ENCODE results near the gene GFPT2.

GFPT2 gene

DNA sequence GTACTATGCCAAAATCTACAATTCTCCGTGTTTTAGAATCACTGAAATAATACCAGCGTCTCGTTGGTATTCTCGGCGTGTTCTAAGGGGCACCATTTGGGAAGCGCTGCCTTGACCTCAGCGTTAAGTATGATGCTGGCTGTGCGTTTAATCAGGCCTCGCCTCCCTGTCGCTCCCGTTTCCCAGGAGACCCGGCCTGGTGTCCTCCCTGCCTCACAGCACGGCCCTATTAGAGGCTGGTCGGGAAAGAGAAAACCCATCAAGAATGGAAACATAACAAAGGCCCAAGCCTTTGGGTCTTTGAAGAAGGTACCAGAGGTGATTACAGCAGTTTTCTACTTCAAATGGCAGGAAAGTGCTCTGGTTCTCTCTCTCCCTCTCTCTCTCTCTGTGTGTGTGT is 30.0 kb downstream of the GFPT2 start:
- no peak for DNase-seq (ENCODE audit: low spot score)
- ChIA-PET CTCF (interaction anchor here (0.6 kb wide), 1 partner anchor 30 kb away, joined by 3 read pairs; no protein-coding TSS in a partner anchor), POLR2A (ENCODE audit: low non-redundant PET) (no interaction called here)
- TF ChIP-seq, protein P1, sequence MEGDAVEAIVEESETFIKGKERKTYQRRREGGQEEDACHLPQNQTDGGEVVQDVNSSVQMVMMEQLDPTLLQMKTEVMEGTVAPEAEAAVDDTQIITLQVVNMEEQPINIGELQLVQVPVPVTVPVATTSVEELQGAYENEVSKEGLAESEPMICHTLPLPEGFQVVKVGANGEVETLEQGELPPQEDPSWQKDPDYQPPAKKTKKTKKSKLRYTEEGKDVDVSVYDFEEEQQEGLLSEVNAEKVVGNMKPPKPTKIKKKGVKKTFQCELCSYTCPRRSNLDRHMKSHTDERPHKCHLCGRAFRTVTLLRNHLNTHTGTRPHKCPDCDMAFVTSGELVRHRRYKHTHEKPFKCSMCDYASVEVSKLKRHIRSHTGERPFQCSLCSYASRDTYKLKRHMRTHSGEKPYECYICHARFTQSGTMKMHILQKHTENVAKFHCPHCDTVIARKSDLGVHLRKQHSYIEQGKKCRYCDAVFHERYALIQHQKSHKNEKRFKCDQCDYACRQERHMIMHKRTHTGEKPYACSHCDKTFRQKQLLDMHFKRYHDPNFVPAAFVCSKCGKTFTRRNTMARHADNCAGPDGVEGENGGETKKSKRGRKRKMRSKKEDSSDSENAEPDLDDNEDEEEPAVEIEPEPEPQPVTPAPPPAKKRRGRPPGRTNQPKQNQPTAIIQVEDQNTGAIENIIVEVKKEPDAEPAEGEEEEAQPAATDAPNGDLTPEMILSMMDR (conservative IDR thresholded peaks at IDR 0.05; ENCODE audit: low read depth) = no peak
- H3K27ac ChIP-seq = no peak overlapping the region

- TF ChIP-seq, protein P1 (conservative IDR thresholded peaks at IDR 0.05; ENCODE audit: low read depth) = no peak
- DNase-seq (ENCODE audit: low spot score) = no peak
- H3K27ac ChIP-seq = no peak overlapping the region
- POLR2A ChIA-PET (ENCODE audit: low non-redundant PET) = no interaction called here
- CTCF ChIA-PET = interaction anchor here (3.1 kb wide), 1 partner anchor 10 kb away, joined by 16 read pairs; no protein-coding TSS in a partner anchor
Observed at GRCh38 chr5:180318456-180319089, 34.6 kb downstream of the GFPT2 start.

DNA sequence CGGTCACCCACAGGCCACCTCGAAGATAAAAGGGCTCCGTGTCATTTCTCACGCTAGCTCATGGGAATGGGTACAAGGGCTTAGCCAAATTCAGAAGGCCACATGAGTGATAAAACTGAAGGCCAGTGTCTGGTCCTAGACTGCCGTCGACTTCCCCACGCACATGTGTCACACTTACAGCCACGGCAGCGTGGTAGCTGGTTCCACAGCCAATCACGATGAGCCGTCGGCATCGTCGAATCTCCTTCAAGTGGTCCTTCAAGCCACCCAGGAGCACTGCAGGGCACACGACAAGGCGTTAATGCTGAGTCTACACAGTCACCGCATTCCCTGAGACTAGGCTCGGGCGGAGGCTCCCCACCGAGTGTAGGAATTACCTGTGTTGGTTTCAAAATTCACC is 36.5 kb downstream of the GFPT2 start:
- CTCF ChIA-PET = interaction anchor here (0.6 to 2.7 kb wide), 12 partner anchors 8 to 200 kb away, joined by 4 to 21 read pairs (median 6); no protein-coding TSS in a partner anchor
- TF ChIP-seq, protein P1 (conservative IDR thresholded peaks at IDR 0.05; ENCODE audit: low read depth) = no peak
- POLR2A ChIA-PET (ENCODE audit: low non-redundant PET) = no interaction called here

GRCh38 chr5:180315762-180316212 is 37.3 kb downstream of the GFPT2 start:
- TF ChIP-seq, protein P1 (conservative IDR thresholded peaks at IDR 0.05; ENCODE audit: low read depth) = peak; percentile 79
- DNase-seq (ENCODE audit: low spot score) = no peak
- ChIA-PET CTCF (interaction anchor here (0.6 to 2.7 kb wide), 19 partner anchors 9 to 266 kb away, joined by 3 to 21 read pairs (median 5); no protein-coding TSS in a partner anchor), POLR2A (ENCODE audit: low non-redundant PET) (interaction anchor here (0.6 to 0.8 kb wide), 2 partner anchors 8 to 15 kb away, joined by 3 to 5 read pairs; no protein-coding TSS in a partner anchor)
- no peak overlapping the region for H3K27ac ChIP-seq

More for the DNA sequence above, 36.5 kb downstream of the GFPT2 start:
- H3K27ac ChIP-seq = no peak overlapping the region
- no peak for DNase-seq (ENCODE audit: low spot score)

DNA sequence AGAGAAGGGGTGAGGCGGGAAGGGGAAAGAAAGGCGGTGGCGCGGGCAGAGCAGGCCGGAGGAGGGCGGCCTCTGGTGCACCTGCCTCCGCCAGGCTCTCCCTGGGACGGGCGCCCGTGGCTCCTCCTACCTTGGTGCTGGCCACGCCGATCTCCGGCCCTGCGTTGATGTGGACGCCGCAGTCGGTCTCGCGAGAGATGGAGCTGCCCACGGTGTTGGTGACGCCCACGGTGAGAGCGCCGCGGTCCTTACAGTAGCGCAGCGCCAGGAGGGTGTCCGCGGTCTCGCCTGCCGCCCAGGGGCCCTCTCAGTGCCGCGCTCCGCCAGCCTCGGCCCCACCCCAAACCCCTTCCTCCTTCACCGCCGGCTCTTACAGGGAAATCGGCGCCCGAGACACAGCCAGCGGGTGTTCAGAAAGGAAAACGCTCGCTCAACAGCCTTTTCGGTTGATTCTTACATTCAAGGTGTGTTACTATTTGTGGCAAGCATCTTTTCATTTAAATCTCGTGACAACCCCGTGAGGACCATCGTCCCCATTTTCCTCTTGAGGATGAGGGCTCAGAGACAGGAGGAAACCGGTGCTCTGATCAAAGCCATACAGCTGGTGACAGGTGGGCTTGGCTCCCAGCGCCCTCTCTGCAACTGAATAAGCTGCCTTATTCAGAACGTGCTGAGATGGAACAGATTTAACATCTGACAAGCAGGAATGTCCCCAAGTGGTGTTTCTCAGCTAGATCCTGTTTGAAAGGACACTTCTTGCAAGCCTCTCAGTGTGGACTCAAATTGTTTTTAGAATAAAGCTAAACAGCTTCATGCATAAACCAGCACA is 39.2 kb downstream of the GFPT2 start:
- CTCF ChIA-PET = interaction anchor here (0.5 to 2.5 kb wide), 13 partner anchors 8 to 430 kb away, joined by 3 to 18 read pairs (median 3); no protein-coding TSS in a partner anchor
- TF ChIP-seq, protein P1 (conservative IDR thresholded peaks at IDR 0.05; ENCODE audit: low read depth) = no peak
- DNase-seq (ENCODE audit: low spot score) = peak; percentile 66
- H3K27ac ChIP-seq = no peak overlapping the region
- POLR2A ChIA-PET (ENCODE audit: low non-redundant PET) = interaction anchor here (1.0 kb wide), 1 partner anchor 179 kb away, joined by 3 read pairs; no protein-coding TSS in a partner anchor

DNA sequence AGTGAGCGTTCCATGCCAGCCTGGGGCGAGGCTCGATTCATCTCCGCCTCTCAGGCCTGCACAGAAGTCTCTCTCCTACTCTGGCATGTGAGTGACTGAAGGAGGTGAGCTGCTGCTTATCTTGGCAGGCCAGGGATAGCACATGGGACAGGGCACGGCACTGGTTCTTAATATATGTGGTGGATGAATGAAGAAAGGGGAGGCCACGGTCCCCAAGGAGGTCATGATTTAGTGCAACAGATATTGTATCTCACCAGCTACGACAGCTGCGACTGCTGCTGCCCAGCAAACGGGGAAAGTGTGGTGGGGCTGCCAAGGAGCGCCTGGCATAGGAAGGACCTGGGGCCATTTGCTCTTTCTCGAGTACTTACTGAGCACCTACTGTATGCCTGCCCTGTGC is 41.9 kb downstream of the GFPT2 start:
- no peak for DNase-seq (ENCODE audit: low spot score)
- POLR2A ChIA-PET (ENCODE audit: low non-redundant PET) = no interaction called here
- no peak overlapping the region for H3K27ac ChIP-seq
- TF ChIP-seq, protein P1 (conservative IDR thresholded peaks at IDR 0.05; ENCODE audit: low read depth) = no peak
- CTCF ChIA-PET = interaction anchor here (0.8 to 0.9 kb wide), 2 partner anchors 17 to 18 kb away, joined by 3 to 5 read pairs; no protein-coding TSS in a partner anchor

Data from RWPE1 (cell line).